DOHH2 (cell line): ENCODE data around the gene CUBN.

ENCODE experiments used
- H3F3A ChIP-seq: fragments of 200-600 bp; sonication (generic), shearing (Covaris generic); 2 replicates; pipeline ENCODE4 v1.6.0; 2016; ENCODE audit warnings: antibody characterized with exemption, mild to moderate bottlenecking; ENCODE audit not compliant: control insufficient read depth, insufficient read depth
- H3K27ac ChIP-seq: fragments of 200-600 bp; sonication (generic); 2 replicates; pipeline ENCODE4 v1.5.1; 2014; ENCODE audit warnings: low read depth, mild to moderate bottlenecking, low read length, moderate library complexity
- H3K27me3 ChIP-seq: fragments of 200-600 bp; sonication (generic); 2 replicates; pipeline ENCODE4 v1.6.1; 2014; ENCODE audit warnings: mild to moderate bottlenecking, low read length, mixed read lengths; ENCODE audit not compliant: control insufficient read depth
- H3K36me3 ChIP-seq: fragments of 200-600 bp; sonication (generic); 2 replicates; pipeline ENCODE4 v1.6.1; 2014; ENCODE audit warnings: mild to moderate bottlenecking, low read length, moderate library complexity, mixed read lengths; ENCODE audit not compliant: control insufficient read depth
- H3K4me1 ChIP-seq: fragments of 200-600 bp; sonication (generic); 2 replicates; pipeline ENCODE4 v1.6.1; 2014; ENCODE audit warnings: mild to moderate bottlenecking, low read length, mixed read lengths; ENCODE audit not compliant: control insufficient read depth
- H3K4me2 ChIP-seq: fragments of 200-600 bp; sonication (generic); 2 replicates; pipeline ENCODE4 v1.6.0; 2014; ENCODE audit warnings: mild to moderate bottlenecking, low read length, moderate library complexity
- H3K4me3 ChIP-seq: fragments of 200-600 bp; sonication (generic); 2 replicates; pipeline ENCODE4 v1.5.1; 2014; ENCODE audit warnings: mild to moderate bottlenecking, low read length, mixed read lengths
- H3K79me2 ChIP-seq: fragments of 200-600 bp; sonication (generic); 2 replicates; pipeline ENCODE4 v1.6.1; 2014; ENCODE audit warnings: mild to moderate bottlenecking, low read length, mixed read lengths; ENCODE audit not compliant: control insufficient read depth
- H3K9me2 ChIP-seq: fragments of 200-600 bp; sonication (generic); replicated peaks from 2 replicates; pipeline ENCODE4 v1.6.1; 2014; ENCODE audit warnings: mild to moderate bottlenecking, low read length, mixed read lengths; ENCODE audit not compliant: control insufficient read depth
- H3K9me3 ChIP-seq: fragments of 200-600 bp; sonication (generic); 2 replicates; pipeline ENCODE4 v1.6.1; 2014; ENCODE audit warnings: antibody characterized with exemption, low read length, mixed read lengths; ENCODE audit not compliant: control insufficient read depth, insufficient read depth
- H4K20me1 ChIP-seq: fragments of 200-600 bp; sonication (generic); 2 replicates; pipeline ENCODE4 v1.6.0; 2014; ENCODE audit warnings: low read depth, mild to moderate bottlenecking, antibody characterized with exemption, low read length, moderate library complexity; ENCODE audit not compliant: control insufficient read depth, insufficient read depth
- EZH2phosphoT487 ChIP-seq: fragments of 200-600 bp; sonication (generic); IDR thresholded peaks from 2 replicates; pipeline ENCODE4 v1.6.1; 2017; ENCODE audit warnings: borderline replicate concordance, mild to moderate bottlenecking, antibody characterized with exemption, low read length, moderate library complexity, mixed read lengths
- TF ChIP-seq, protein P1 (sequence below): fragments of 200-600 bp; sonication (generic); IDR thresholded peaks from one replicate; pipeline ENCODE4 v1.5.1; 2014; ENCODE audit warnings: antibody characterized with exemption, mild to moderate bottlenecking, low read depth, low read length; ENCODE audit not compliant: poor library complexity, severe bottlenecking

The CUBN gene

DNA sequence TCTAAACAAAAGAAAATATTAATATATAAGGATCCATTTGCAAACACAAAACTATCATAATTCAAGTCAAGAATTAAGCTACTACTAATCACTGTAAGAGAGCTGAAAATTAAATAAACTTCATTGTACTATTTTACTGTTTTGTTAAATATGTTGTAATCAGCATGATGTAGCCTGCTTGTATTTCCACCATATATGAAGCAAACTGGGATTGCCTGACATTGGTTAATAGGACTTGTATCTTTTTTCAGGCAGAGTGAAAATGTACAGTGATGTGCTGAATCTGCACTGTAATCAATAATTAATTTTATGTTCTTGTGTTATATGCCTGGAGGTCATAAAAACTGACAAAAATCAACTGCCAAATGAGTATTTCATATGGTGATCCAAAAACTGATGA, 46.5 kb upstream of the CUBN start:
- Histone ChIP-seq H3F3A (no peaks in the 10 kb centered on the region), H3K27ac (no peak overlapping the region)
- TF ChIP-seq EZH2phosphoT487 = no peak
- TF ChIP-seq, protein P1, sequence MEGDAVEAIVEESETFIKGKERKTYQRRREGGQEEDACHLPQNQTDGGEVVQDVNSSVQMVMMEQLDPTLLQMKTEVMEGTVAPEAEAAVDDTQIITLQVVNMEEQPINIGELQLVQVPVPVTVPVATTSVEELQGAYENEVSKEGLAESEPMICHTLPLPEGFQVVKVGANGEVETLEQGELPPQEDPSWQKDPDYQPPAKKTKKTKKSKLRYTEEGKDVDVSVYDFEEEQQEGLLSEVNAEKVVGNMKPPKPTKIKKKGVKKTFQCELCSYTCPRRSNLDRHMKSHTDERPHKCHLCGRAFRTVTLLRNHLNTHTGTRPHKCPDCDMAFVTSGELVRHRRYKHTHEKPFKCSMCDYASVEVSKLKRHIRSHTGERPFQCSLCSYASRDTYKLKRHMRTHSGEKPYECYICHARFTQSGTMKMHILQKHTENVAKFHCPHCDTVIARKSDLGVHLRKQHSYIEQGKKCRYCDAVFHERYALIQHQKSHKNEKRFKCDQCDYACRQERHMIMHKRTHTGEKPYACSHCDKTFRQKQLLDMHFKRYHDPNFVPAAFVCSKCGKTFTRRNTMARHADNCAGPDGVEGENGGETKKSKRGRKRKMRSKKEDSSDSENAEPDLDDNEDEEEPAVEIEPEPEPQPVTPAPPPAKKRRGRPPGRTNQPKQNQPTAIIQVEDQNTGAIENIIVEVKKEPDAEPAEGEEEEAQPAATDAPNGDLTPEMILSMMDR = no peak

GRCh38 chr10:17175551-17175950, 45.9 kb upstream of the CUBN start:
- Histone ChIP-seq H4K20me1 (no peaks in the 10 kb centered on the region), H3K9me3 (no peaks in the 10 kb centered on the region), H3K4me3 (no peak overlapping the region), H3K27ac (no peak overlapping the region), H3K27me3 (no peaks in the 10 kb centered on the region), H3K4me1 (no peaks in the 10 kb centered on the region), H3F3A (no peaks in the 10 kb centered on the region), H3K9me2 (no peaks in the 10 kb centered on the region), H3K79me2 (no peaks in the 10 kb centered on the region), H3K36me3 (no peaks in the 10 kb centered on the region), H3K4me2 (no peak overlapping the region)
- no peak for TF ChIP-seq EZH2phosphoT487
- TF ChIP-seq, protein P1 = no peak

More for the DNA sequence above, 46.5 kb upstream of the CUBN start:
- H3K4me2 ChIP-seq = no peak overlapping the region
- no peaks in the 10 kb centered on the region for H3K9me3 ChIP-seq
- H4K20me1 ChIP-seq = no peaks in the 10 kb centered on the region
- no peaks in the 10 kb centered on the region for H3K36me3 ChIP-seq
- H3K4me1 ChIP-seq = no peaks in the 10 kb centered on the region
- H3K79me2 ChIP-seq = no peaks in the 10 kb centered on the region
- H3K4me3 ChIP-seq = no peak overlapping the region
- H3K9me2 ChIP-seq = no peaks in the 10 kb centered on the region
- H3K27me3 ChIP-seq = no peaks in the 10 kb centered on the region

GRCh38 chr10:17174626-17175025, 45.0 kb upstream of the CUBN start:
- Histone ChIP-seq H3K4me2 (no peak overlapping the region), H3K9me3 (no peaks in the 10 kb centered on the region), H3K27ac (no peak overlapping the region)

More at GRCh38 chr10:17174626-17175025, 45.0 kb upstream of the CUBN start:
- no peaks in the 10 kb centered on the region for H3K9me2 ChIP-seq
- no peak overlapping the region for H3K4me3 ChIP-seq
- no peaks in the 10 kb centered on the region for H3K27me3 ChIP-seq
- no peaks in the 10 kb centered on the region for H3F3A ChIP-seq
- no peak for TF ChIP-seq EZH2phosphoT487
- TF ChIP-seq, protein P1 = no peak
- no peaks in the 10 kb centered on the region for H4K20me1 ChIP-seq
- H3K36me3 ChIP-seq = no peaks in the 10 kb centered on the region
- no peaks in the 10 kb centered on the region for H3K4me1 ChIP-seq
- no peaks in the 10 kb centered on the region for H3K79me2 ChIP-seq
